AG09309 (cell line): Measurements from ENCODE around the gene FOXJ3.

Experiments
- DNase-seq: peaks from one replicate; pipeline ENCODE4 v3.0.0-alpha.2; 2010; ENCODE audit warnings: low read depth
- H3K4me3 ChIP-seq: 2 replicates; pipeline ENCODE4 v1.5.1; 2011; ENCODE audit warnings: mild to moderate bottlenecking, low read depth, low read length, moderate library complexity; ENCODE audit not compliant: control insufficient read depth
- CTCF ChIP-seq: IDR thresholded peaks from 2 replicates; pipeline ENCODE4 v1.5.1; 2011; ENCODE audit warnings: mild to moderate bottlenecking, low read depth, low read length, inconsistent platforms; ENCODE audit not compliant: insufficient read depth, control insufficient read depth; ENCODE audit errors: missing control alignments

FOXJ3 gene

GRCh38 chr1:42172381-42173133 is 162.5 kb downstream of the FOXJ3 start:
- no peak overlapping the region for H3K4me3 ChIP-seq
- no peak for TF ChIP-seq CTCF
- no peak for DNase-seq

- no peak for DNase-seq
- TF ChIP-seq CTCF: no peak
- H3K4me3 ChIP-seq: no peak overlapping the region
Measured at GRCh38 chr1:42171679-42172266, 163.3 kb downstream of the FOXJ3 start.

- no peak for TF ChIP-seq CTCF
- DNase-seq: no peak
- H3K4me3 ChIP-seq: no peak overlapping the region
Measured at GRCh38 chr1:42170779-42171621, 164.0 kb downstream of the FOXJ3 start.

- H3K4me3 ChIP-seq: no peak overlapping the region
- no peak for TF ChIP-seq CTCF
- DNase-seq: no peak
Measured at GRCh38 chr1:42168763-42169162, 166.3 kb downstream of the FOXJ3 start.

- no peak for TF ChIP-seq CTCF
- DNase-seq: no peak
- no peak overlapping the region for H3K4me3 ChIP-seq
Measured at GRCh38 chr1:42168391-42168670, 166.7 kb downstream of the FOXJ3 start.

- H3K4me3 ChIP-seq: no peak overlapping the region
- DNase-seq: no peak
- no peak for TF ChIP-seq CTCF
Measured at GRCh38 chr1:42167611-42168390, 167.2 kb downstream of the FOXJ3 start.
